Smooth muscle cell (in vitro differentiated cells): ENCODE measurements around the gene ZBTB45. TPM values are rescaled to one million over a fixed set of nuclear protein-coding genes. Genes with fewer than 3 reads are reported as not detected.

Source experiments
- DNase-seq: peaks from one replicate; lab custom pipeline; 2025; ENCODE audit not compliant: unreplicated experiment; lab: John Stamatoyannopoulos, UW
- H2AFZ ChIP-seq: fragments of 200-600 bp; sonication (generic); 2 replicates; pipeline ENCODE4 v1.6.0; 2016; ENCODE audit warnings: antibody characterized with exemption, low read depth, mild to moderate bottlenecking
- H3F3A ChIP-seq: fragments of 200-600 bp; sonication (generic); 2 replicates; pipeline ENCODE4 v1.6.0; 2017; ENCODE audit warnings: antibody characterized with exemption, low read depth
- H3K27ac ChIP-seq: fragments of 200-600 bp; sonication (generic); 2 replicates; pipeline ENCODE4 v1.5.1; 2016; ENCODE audit warnings: low read depth, mild to moderate bottlenecking
- H3K27me3 ChIP-seq: fragments of 200-600 bp; sonication (generic); 2 replicates; pipeline ENCODE4 v1.6.1; 2016; ENCODE audit warnings: low read depth, mild to moderate bottlenecking
- H3K36me3 ChIP-seq: fragments of 200-600 bp; sonication (generic); 2 replicates; pipeline ENCODE4 v1.5.1; 2016; ENCODE audit warnings: low read depth
- H3K4me1 ChIP-seq: fragments of 200-600 bp; sonication (generic); 2 replicates; pipeline ENCODE4 v1.5.1; 2016; ENCODE audit warnings: low read depth
- H3K4me2 ChIP-seq: fragments of 200-600 bp; sonication (generic); 2 replicates; pipeline ENCODE4 v1.6.0; 2016; ENCODE audit warnings: mild to moderate bottlenecking
- H3K4me3 ChIP-seq: fragments of 200-600 bp; sonication (generic); 2 replicates; pipeline ENCODE4 v1.5.1; 2016; ENCODE audit warnings: mild to moderate bottlenecking
- H3K79me2 ChIP-seq: fragments of 200-600 bp; sonication (generic); 2 replicates; pipeline ENCODE4 v1.6.0; 2016; ENCODE audit warnings: low read depth, mild to moderate bottlenecking
- H3K9ac ChIP-seq: fragments of 200-600 bp; sonication (generic); 2 replicates; pipeline ENCODE4 v1.6.0; 2016; ENCODE audit warnings: low read depth
- H3K9me3 ChIP-seq: fragments of 200-600 bp; sonication (generic); replicated peaks from 2 replicates; pipeline ENCODE4 v1.5.1; 2016; ENCODE audit warnings: low read depth
- H4K20me1 ChIP-seq: fragments of 200-600 bp; sonication (generic); 2 replicates; pipeline ENCODE4 v1.6.0; 2016; ENCODE audit warnings: low read depth
- WGBS: methylation state at CpG from one replicate; pipeline ENCODE4 v1.1.7; 2016; ENCODE audit warnings: low lambda C conversion rate; 5-methylcytosine and 5-hydroxymethylcytosine counted together
- polyA plus RNA-seq: library from polyadenylated mRNA; unstranded; fragments of >200 nt; fragmentation: Nextera tagmentation; extraction: Ambion mirVana; gene quantifications from 2 replicates; pipeline ENCODE4 v1.2.1, GENCODE V29; 2016
- total RNA-seq: library from RNA; depleted of rRNA; stranded (reverse); fragments of >200 nt; gene quantifications from 2 replicates; pipeline ENCODE4 v1.2.3, GENCODE V29; 2014
- TF ChIP-seq, protein P1 (sequence below): fragments of 200-600 bp; sonication (generic); IDR thresholded peaks from 2 replicates; pipeline ENCODE4 v1.5.1; 2017; ENCODE audit warnings: borderline replicate concordance, mild to moderate bottlenecking, antibody characterized with exemption; ENCODE audit not compliant: insufficient read depth, poor library complexity, severe bottlenecking

Gene ZBTB45
- total and polyA plus RNA-seq, 2 experiments from 2014 or later = 8.7 to 23.7 TPM

DNA sequence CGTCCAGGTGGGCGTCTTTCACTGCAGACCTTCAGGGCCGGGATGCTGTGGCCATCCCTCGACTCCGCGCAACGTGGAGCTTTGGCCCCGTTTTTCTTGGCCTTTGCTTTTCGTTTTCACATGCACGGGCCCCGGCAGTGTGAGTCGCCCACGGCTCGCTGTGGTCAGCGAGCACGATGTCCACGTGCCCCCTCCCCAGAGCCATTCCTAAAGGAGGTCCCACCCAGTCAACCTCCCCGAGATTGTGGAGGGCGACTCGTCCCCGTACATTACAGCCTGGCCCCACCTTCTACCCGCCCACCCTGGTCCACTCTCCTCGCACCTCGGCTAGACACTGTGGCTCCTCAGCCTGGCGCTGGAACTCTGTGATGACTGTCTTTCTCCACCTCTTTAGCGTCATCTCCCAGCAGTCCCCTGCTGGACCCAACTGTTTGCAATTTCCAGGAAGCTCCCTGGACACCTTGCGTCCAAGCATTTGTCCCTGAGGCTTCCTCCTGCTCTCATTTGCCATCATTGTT, 43.1 kb downstream of the ZBTB45 start:
- H3K9me3 ChIP-seq = no peaks in the 10 kb centered on the region
- peaks cover 6% of the 10 kb centered on the region for H3F3A ChIP-seq
- WGBS = 7% methylated on average over 26 of the region's 27 CpGs
- H3K79me2 ChIP-seq = no peaks in the 10 kb centered on the region
- peak overlapping the region; percentile 89 for H3K4me2 ChIP-seq
- no peaks in the 10 kb centered on the region for H3K36me3 ChIP-seq
- H2AFZ ChIP-seq = no peak overlapping the region
- H3K4me1 ChIP-seq = peaks cover 16% of the 10 kb centered on the region
- H3K27me3 ChIP-seq = no peaks in the 10 kb centered on the region
- H3K4me3 ChIP-seq = peak overlapping the region; percentile 54
- peak overlapping the region; percentile 96 for H3K27ac ChIP-seq
- H4K20me1 ChIP-seq = peaks cover 7% of the 10 kb centered on the region
- H3K9ac ChIP-seq = peak overlapping the region; percentile 85
- DNase-seq = no peak
- TF ChIP-seq, protein P1, sequence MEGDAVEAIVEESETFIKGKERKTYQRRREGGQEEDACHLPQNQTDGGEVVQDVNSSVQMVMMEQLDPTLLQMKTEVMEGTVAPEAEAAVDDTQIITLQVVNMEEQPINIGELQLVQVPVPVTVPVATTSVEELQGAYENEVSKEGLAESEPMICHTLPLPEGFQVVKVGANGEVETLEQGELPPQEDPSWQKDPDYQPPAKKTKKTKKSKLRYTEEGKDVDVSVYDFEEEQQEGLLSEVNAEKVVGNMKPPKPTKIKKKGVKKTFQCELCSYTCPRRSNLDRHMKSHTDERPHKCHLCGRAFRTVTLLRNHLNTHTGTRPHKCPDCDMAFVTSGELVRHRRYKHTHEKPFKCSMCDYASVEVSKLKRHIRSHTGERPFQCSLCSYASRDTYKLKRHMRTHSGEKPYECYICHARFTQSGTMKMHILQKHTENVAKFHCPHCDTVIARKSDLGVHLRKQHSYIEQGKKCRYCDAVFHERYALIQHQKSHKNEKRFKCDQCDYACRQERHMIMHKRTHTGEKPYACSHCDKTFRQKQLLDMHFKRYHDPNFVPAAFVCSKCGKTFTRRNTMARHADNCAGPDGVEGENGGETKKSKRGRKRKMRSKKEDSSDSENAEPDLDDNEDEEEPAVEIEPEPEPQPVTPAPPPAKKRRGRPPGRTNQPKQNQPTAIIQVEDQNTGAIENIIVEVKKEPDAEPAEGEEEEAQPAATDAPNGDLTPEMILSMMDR = no peak

GRCh38 chr19:58475714-58476497, 43.7 kb downstream of the ZBTB45 start, which contains the start of gene ZNF446:
ZNF446 (plus strand) TSS chr19:58476352; CDS start chr19:58477219, 867 bp downstream.
- peak within 1 kb of the TSS; percentile 54 for H3K4me3 ChIP-seq
- H3K27ac ChIP-seq = peak within 1 kb of the TSS; percentile 96
- H2AFZ ChIP-seq = no peak within 1 kb of the TSS
- peaks cover 6% of the 10 kb centered on the region for H3F3A ChIP-seq
- TF ChIP-seq, protein P1 = no peak
- no peaks in the 10 kb centered on the region for H3K79me2 ChIP-seq
- H3K4me1 ChIP-seq = peaks cover 16% of the 10 kb centered on the region
- peak; percentile 93 for DNase-seq
- H3K36me3 ChIP-seq = no peaks in the 10 kb centered on the region
- H3K4me2 ChIP-seq = peak within 1 kb of the TSS; percentile 89
- H3K9ac ChIP-seq = peak within 1 kb of the TSS; percentile 85
- peaks cover 7% of the 10 kb centered on the region for H4K20me1 ChIP-seq
- WGBS = 1% methylated on average over 59 of the region's 64 CpGs
- no peaks in the 10 kb centered on the region for H3K9me3 ChIP-seq
- H3K27me3 ChIP-seq = no peaks in the 10 kb centered on the region

DNA sequence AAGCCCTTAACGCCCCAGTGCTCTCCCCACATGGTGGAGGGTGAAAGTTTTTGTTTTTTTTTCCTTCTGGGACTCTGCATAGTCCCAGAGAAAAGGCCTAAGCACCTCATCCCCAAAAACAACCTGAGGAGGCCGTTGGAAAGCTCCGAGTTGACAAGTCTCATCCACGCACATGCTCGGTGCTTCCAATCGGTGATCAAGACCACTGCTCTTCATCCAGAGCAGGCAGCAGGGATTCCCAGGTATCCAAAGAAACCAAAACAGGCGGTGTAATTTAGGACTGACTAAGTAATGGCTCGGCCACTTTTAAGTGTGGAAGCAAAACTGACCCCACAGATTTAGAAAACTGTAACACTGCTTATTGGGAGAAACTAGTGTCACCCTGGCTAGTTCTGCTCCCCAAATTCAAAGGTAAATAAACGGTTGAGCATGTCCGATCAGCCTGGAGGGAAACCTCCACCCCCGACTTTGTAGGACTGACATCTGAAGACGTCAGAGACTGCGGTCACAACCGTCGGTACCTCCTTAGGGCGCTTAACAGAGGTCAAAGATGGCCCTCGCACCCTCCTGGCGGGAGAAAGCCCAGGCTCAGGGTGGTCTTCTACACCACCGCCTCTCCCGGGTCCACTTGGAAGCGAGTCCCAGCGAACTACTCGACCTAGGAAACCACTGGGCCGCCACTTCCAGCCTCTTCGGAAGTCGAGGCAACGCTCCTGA, 44.5 kb downstream of the ZBTB45 start:
- H3K9me3 ChIP-seq = no peaks in the 10 kb centered on the region
- H3K79me2 ChIP-seq = no peaks in the 10 kb centered on the region
- peak overlapping the region; percentile 85 for H3K9ac ChIP-seq
- no peaks in the 10 kb centered on the region for H3K36me3 ChIP-seq
- peak overlapping the region; percentile 96 for H3K27ac ChIP-seq
- H3K4me3 ChIP-seq = peak overlapping the region; percentile 54
- no peak overlapping the region for H2AFZ ChIP-seq
- H3F3A ChIP-seq = peaks cover 6% of the 10 kb centered on the region
- H3K4me1 ChIP-seq = peaks cover 16% of the 10 kb centered on the region
- DNase-seq = no peak
- H3K4me2 ChIP-seq = peak overlapping the region; percentile 89
- no peaks in the 10 kb centered on the region for H3K27me3 ChIP-seq
- 29% methylated on average over 27 of the region's 27 CpGs for WGBS
- H4K20me1 ChIP-seq = peaks cover 7% of the 10 kb centered on the region
- TF ChIP-seq, protein P1 = no peak
